HG02938 (cell line): ENCODE measurements around the gene TMEM126A.
"Not testable (repeated sequence)": the region's sequence is repeated elsewhere in the genome, so short reads cannot be mapped to it uniquely, and the experiment has no call there.

Source experiments
- ATAC-seq: cut with Tn5 transposase; IDR thresholded peaks from one replicate; pipeline ENCODE4 v1.9.1; 2021; ENCODE audit warnings: mild to moderate bottlenecking, moderate library complexity; ENCODE audit not compliant: unreplicated experiment

The TMEM126A gene

DNA sequence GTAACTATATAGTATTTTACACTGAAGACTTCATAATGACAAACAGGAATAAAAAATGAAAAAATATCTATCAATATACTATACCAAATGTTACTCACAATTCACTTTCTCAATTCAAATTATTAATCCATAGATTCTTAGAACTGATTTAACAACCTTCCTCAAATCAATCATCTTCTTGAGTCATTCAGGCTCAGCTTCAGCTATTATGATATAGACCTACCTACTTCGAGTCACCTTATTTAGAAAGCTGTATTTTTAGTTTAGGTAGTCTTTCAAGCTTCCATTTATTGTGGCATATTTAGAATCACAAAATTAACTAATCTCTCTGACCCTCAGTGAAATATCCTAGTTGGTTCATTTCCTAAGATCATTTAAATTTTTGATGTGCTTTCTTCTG, 9.0 kb downstream of the TMEM126A start:
- no peak for ATAC-seq

DNA sequence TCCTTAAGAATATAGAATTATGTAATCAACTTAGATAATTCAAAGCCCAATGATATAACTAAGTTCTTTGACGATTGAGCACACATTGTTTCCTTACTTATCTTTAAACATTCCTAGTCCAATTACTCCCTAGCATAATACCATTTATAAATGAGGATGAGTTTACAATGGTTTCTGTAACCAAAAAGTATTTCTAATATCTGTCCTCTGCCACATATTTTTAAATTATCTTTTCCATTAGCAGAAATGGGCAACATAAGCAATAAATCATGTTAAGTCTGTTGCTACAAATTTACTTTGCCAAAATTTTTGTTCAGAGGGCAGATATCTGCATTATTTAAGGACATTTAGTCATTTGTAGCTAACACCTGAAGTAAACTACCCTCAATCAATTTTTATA, 10.4 kb downstream of the TMEM126A start:
- no peak for ATAC-seq

DNA sequence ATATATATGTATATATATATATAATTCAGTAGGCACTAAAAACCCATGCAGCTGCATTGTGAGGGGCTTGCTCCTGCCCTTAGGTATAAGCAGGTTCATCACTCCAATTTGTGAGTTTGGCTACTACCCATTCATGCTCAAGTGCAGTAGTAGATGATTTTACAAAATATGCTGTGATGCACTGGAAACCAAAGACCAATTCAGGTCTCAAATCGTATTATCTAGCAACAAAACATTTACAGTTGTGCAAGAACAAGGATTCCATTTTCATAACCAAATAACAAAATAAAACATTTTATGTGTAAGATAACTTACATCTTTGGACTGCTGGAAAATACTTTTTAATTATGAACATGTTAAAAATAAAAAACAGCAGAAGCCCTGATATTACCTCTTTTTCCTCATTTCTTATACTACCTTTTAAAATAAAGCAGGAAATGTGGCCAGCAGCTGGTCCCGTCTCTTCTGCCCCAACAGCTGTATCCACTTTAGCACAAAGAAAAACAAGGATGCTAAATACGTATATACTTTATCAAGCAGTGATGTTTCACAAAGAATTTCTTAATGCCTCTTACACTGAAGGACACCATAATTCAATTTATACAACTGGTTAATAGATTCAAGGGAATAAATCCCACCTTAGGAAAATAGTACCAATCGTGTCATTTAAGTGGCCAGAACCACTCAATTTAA, 14.4 kb downstream of the TMEM126A start:
- no peak for ATAC-seq

DNA sequence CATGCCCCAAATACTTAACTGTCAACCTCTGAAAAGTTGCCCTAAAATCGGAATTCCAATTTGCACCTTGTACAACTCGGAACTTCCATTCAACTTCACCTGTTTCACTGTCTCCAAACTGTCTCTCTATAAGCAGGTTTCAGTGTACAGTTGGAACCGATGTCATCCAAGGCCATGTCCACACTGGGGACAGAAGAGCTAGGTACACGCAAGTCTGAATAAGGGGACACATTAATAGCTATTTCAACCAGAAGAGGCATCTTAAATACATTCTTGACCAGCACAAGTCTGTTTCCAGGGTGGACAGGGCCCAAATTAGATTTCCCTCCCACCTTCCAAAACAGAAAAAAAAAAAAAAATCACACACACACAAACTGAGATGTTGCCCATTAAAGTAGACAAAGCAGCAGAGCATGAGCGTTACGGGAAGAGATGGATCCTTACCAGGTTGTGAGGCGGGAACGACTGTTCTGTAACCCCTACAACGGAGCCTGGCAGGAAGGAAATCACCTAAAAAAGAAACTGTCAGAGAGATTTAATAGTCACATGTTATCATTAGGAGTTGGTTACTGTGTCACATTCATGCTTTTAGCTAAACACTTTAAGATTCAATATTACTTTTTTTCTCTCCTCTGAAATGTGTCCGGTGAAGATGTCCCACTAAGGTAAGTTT, 15.4 kb downstream of the TMEM126A start:
- ATAC-seq: peak; percentile 4

DNA sequence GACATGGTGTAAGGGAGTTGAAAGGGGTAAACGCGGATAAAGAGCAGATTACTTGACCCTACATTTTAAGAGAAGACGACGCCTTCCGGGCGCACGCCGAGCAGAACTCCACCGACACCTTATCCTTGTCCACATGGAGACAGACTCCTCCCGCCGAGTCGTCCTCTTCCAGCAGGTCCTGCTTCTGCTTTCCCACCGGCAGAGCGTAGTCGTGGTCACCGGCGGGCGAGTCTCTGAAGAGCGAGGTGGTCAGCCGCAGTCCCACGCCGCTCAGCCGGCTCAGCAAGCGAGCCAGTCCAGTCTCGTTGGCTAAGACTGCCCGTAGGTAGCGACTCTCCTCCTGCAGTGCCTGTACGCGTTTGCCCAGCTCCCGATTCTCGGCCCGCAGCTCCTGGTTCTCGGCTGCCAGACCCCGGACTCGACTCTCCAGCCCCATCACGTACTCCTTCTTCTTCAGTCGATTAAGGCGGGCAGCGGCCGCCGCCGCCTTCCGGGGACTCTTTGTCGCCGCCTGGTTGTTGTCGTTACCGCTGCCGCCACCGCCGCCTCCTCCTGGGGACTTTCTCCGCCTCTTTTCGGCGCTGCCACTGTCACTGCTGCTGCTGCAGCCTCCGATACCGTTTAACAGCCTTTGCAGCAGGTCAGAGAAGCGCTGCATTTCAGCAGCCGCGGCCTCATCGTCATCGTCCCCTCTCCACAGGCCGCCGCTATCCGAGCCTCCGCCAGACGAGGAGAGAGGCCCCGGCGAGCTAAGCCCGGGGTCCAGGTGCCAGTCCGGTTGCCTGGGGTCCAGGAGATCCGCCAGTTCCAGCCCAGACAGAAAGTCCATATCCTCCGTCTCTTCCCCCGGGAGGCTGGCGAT, 16.2 kb downstream of the TMEM126A start:
- ATAC-seq: peak; percentile 73

DNA sequence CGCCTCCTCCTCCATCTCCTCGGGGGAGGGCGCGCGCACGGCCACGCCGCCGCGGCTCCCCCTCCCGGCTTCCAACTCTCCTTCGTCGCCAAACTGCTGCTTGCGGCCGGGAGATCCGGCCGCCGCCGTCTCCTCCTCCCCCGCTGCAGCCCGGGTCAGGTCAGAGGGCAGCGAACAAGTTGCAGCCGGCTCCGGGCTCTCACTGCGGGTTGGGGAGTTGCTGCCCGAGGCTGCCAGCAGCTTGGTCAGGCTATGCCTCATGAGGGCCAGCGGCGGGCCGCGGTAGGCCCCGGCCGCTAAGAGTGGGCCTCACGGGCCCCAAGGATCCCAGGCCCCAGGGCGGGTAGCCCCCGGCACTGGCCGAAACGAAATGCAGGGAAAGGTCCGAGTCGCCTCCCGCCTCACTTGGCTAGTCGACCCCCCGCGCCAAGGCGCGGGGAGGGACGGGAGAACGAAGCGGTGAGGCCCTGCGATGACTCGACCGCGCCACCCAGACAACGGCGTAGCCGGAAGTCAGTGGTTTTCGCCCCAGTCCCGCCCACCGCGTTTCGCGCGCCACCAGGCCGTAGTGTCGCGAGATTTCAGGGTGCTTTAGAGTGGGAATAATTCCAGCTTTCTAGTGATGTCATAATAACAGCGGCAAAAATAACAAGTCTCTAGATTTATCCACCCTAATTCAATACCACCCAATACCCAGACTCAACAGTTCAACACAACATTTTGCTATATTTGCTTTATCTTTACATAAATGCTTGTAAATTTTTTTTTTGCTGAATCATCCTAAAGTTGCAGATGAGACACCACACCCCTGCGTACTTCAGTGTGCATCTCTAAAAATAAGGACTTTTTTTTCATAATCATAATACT, 17.1 kb downstream of the TMEM126A start, which contains the start of gene CREBZF:
CREBZF (minus strand) TSS at position 515 of the 867 bp plus-strand sequence; CDS start at position 261, 254 bp downstream.
- peak; percentile 83 for ATAC-seq

DNA sequence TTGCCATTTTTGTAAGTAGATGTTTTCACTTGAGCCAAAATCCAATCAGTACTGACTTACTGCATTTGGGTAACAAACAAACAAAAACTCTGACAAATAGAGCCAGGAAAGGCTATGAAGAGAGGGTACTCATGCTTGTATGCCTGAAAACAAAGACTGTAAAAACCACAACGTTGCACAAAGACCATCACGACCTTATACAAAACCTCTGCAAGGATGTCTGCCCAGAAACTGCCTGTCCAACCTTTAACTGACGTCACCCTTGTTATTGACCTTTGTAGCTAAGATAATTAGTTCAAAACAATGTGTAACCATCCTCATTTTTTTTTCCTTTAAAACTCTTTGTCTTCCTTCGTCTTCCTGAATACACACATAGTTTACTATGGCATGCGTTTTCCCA, 18.0 kb downstream of the TMEM126A start:
- ATAC-seq: no peak

DNA sequence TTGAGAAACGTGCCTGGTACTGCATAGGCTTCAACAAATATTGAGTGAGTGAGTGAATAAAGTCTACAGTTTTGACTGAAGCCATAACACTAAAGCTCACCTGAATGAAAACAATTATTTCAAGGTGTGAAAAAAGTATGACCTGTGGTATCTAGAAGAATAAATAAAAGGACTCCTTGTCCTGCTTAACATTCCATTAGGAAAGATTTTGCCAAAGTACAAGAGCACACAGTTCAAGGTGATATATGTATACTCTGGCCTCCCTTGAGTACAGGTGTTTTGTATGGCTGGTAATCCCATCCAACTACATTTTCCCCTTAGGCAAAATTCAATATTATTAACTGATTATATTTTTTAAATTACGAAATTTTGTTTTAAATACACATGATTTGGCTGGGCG, 18.9 kb downstream of the TMEM126A start:
- no peak for ATAC-seq

DNA sequence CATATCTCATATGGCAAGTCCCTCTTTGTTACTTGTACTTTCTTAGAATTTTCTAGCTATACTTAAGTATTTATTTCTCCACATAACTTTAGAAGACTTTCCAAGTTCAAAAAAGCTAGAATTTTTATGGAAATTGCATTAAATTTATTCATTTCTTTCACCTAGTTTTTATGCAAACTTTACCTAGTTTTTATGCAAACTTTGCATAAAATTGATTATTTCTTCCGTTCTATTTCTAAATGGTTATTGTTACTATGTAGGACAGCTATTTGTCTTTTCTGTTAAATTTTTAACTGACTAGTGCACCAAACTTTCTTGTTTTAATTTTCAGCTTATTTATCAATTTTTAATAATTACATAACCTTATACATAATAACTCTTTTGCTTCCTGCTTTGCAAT, 20.4 kb downstream of the TMEM126A start:
- no peak for ATAC-seq

DNA sequence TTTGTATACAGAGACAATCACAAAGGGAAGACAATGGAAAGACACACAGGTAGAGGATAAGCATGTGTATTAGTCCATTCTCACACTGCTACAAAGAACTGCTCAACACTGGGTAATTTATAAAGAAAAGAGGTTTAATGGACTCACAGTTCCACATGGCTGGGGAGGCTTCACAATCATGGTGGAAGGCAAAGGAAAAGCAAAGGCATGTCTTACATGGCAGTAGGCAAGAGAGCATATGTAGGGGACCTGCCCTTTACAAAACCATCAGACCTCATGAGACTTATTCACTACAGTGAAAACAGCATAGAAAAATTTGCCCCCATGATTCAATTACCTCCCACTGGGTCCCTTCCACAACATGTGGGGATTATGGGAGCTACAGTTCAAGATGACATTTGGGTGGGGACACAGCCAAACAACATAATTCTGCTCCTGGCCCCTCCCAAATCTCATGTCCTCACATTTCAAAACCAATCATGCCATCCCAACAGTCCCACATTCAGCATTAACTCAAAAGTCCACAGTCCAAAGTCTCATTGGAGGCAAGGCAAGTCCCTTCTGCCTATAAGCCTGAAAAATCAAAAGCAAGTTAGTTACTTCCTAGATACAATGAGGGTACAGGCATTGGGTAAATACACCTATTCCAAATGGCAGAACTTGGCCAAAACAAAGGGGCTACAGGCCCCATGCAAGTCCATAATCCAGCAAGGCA, 23.3 kb downstream of the TMEM126A start:
- ATAC-seq: not testable (repeated sequence)

DNA sequence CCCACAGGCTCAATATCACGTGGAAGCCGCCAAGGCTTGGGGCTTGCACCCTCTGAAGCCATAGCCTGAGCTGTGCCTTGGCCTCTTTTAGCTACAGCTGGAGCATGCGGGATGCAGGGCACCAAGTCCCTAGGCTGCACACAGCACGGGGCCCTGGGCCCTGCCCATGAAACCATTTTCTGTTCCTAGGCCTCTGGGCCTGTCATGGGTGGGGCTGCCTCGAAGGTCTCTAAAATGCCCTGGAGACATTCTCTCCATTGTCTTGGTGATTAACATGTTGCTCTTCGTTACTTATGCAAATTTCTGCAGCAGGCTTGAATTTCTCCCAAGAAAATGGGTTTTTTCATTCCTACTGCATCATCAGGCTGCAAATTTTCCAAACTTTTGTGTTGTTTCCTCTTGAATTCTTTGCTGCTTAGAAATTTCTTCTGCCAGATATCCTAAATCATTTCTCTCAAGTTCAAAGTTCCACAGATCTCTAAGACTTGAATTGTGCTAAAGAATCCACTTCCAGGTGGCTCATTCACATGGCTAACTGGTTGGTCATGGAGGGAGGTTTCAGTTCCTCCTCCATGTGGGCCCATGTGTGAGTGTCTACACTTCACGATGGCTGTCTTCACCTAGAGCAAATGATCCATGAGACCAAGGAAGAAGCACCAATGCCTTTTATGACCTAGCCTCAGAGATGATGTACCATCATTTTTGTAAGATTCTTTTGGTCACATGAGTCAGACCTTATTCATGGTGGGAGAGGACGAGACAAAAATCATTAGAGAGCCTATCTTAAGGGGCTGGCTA, 24.5 kb downstream of the TMEM126A start:
- no peak for ATAC-seq

DNA sequence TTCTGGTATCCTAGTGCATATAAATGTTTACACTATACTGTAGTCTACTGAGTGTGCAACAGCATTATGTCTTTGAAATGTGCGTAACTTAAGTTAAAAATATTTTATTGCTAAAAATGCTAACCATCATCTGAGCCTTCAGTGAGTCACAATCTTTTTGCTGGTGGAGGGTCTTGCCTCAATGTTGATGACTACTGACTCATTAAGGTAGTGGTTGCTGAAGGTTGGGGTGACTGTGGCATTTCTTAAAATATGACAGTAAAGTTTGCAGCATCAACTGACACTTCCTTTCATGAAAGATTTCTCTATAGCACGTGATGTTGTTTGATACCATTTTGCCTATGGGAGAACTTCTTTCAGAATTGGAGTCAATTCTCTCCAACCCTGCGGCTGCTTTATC, 25.6 kb downstream of the TMEM126A start:
- no peak for ATAC-seq

DNA sequence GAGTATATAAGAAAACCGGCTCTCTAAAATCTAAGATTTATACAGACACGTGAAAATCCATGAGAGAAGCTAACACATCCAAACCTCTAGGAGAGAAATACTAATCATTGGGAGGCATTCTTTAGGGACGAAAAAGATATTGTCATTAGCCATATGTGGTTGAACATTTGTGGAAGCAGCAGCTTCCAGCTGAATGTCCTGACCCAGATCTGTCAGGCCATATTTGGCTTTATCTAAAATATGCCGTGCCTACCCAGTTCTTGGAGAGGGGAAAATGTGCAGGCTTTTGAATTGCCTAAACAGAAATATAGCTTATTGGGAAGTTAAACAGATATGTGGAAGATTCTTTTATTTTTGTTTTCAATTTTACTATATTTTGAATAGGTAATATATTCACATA, 31.8 kb downstream of the TMEM126A start:
- ATAC-seq: no peak

DNA sequence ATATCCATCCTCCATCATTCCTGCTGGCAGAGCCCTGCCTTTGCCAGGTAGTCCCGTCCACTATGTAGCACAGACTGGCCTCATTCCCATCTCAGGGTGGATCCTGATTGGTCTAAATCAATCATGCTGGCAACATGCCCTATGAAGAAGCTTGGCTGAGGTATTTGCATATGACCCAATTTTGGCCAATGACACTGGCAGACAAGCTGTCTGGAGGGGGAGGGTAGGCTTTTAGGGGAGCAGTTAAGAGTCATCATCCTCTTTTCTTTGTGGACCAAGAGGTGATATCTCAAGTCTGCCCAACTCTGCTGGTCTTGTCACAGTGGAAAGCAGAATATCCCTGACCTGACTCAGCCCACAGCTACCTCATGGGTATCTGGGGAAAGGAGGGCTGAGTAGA, 33.1 kb downstream of the TMEM126A start:
- no peak for ATAC-seq

DNA sequence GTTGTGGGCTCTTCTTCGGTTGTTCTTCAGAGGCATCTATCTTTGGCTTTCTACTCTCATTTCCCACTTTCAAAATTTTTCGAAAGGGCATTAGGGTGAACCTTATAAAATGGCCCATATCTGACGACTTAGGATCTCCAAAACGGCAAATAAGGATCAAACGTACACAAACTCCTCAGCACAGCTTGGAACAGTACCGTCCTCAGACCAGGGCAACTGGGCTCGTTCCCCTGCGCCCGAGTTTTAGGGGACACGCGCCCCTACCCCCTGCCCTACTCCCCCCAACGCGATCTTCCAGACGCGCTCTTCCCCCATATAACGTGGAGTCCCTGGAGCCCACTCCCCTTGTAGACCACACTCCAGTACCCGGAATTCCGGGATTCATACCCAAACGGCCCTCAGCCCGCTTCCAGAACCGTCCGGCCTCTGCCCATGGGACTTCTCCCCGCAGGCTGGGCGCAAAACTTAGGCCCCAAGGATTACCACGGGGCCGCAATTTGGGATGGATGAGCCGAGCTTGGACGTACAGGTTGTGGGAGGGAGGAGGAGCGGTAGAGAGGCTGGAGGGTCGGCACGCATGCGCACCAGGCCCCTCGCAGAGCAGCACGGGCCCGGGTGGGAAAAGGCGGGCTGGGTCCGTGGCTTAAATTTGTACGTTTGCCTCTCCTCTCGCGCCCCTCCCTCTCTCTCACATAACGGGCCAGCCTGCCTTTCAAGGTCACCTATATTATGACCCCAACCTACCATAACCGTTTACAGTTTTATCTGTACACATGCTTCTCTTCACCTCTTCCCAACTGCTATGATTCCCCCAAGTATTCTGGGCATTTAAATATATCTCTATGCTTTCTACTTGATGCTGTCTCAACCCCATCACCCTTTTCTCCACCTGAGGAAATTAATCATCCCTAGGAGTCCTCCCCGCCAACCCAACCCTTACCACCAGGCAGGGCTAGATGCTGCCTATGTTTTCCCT, 34.9 kb downstream of the TMEM126A start:
- ATAC-seq: peak; percentile 84

DNA sequence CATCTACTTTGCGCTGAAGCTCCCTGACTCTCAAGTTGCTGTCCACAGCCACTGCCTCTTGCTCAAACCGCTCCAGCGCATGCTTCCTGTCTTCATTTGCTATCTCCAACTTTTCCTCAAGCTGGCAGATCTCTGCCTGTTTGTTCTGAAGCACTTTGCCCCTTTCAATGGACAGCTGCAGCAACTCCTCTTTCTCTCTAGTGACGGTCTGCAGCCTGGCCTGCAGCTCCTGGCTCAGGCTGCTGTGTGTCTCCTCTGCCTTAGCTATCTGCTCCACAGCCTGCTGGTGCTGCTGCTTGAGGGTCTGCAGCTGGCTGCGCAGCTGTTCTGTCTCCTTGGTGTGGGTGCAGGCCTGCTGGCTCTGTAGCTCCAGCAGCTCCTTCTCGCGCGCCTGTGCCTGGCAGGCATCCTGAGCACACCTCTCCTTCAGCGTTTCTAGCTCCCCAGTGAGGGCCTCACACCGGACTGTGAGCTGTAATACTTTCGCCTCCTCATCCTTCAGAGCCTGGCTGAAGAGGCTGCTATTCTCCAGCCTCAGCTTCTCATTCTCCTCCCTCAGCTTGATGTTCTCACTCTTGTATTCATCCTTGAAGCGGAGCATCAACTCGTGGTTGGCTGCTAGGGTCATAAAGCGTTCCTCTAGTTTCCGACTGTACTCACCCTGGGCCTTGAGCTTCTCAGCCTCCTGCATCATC, 37.5 kb downstream of the TMEM126A start:
- no peak for ATAC-seq

DNA sequence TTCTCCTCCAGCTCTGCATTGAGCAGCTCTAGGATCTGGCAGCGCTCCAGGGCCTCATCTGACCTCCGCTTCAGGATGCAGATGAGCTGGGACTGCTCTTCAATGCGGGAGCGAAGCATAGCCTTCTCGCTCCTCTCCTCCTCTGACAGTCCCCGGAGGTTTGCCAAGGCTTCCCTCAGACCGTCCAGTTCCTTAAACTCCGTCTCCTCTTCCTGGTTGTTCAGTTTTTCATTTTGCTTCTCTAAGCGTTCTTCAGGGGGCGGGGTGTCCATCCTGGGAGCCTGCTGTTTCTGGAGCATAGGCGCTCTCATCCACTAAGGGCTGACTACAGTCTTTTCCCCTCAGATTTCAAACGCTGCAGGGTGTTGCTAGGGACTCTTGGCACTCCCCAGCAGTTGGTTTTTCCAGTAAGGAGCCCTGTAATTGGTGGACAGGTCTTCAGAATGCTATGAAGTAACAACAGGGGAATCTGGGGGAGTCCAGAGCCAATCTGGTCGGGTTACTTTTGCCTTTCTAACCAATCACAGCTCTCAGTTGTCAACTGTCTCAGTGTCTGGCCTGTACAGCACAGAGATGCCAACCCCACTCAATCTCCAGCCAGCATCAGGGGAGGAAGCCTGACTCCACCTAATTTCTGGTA, 38.2 kb downstream of the TMEM126A start, which contains the start of gene CCDC89:
CCDC89 (minus strand) TSS at position 376 of the 640 bp plus-strand sequence; CDS start at position 311, 65 bp downstream.
- ATAC-seq: no peak
